ENCODE data around the gene RBBP8NL.

DNA sequence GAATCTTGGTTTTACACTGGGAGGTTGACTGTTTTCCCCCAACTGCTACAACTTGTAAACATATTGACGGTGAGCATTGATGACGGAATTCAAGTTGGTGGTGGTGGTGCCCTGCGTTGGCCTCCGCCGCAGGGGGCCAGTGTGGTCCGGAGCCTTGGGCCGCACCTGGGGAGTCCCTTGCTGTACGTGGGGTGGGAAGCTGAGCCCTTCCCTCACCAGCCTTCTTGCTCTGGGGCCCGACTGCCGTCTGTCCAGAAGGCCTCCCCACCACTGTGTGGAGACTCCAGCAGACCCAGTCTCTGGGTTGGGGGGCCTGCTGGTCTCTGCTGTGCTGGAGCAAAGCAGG, 37.1 kb upstream of the RBBP8NL start:
- TF ChIP-seq CTCF (IDR thresholded peaks at IDR 0.05; ENCODE audit: extremely low read depth in 1 of 2, insufficient read depth in 1 of 2, low read depth in 1 of 2, low read length in 2 of 2) (no peak), EZH2 (IDR thresholded peaks at IDR 0.05; ENCODE audit: borderline replicate concordance, low read depth, low read length, severe bottlenecking) (no peak), POLR2A (IDR thresholded peaks at IDR 0.05; ENCODE audit: low read depth, low read length) (no peak), JUN (IDR thresholded peaks at IDR 0.05; ENCODE audit: borderline replicate concordance, insufficient read depth, insufficient read length, low read depth) (no peak), POLR2AphosphoS5 (IDR thresholded peaks at IDR 0.05; ENCODE audit: insufficient read depth, low read depth, low read length) (no peak)
